Fibroblast of mammary gland (primary cell): ENCODE results near the gene KCTD11.
A peak's percentile ranks its signal among the peaks of the same experiment; 100 is the strongest.

Source experiments
- DNase-seq: peaks from one replicate; pipeline ENCODE4 v3.0.0-alpha.2; 2010; ENCODE audit warnings: low read depth
- H3K4me3 ChIP-seq: 2 replicates; pipeline ENCODE4 v1.5.1; 2011; ENCODE audit warnings: low read depth, mild to moderate bottlenecking, low read length, moderate library complexity; ENCODE audit not compliant: control insufficient read depth
- CTCF ChIP-seq: conservative IDR thresholded peaks from 2 replicates; pipeline ENCODE4 v1.5.1; 2011; ENCODE audit warnings: low read depth, low read length, inconsistent platforms; ENCODE audit not compliant: control insufficient read depth, insufficient read depth

KCTD11 gene

GRCh38 chr17:7323731-7324437, 28.1 kb upstream of the KCTD11 start:
- TF ChIP-seq CTCF: peak; percentile 80

GRCh38 chr17:7324438-7324779, 27.6 kb upstream of the KCTD11 start:
- DNase-seq: no peak
- TF ChIP-seq CTCF: no peak
- H3K4me3 ChIP-seq: no peak overlapping the region

More at GRCh38 chr17:7323731-7324437, 28.1 kb upstream of the KCTD11 start:
- H3K4me3 ChIP-seq: no peak overlapping the region
- DNase-seq: peak; percentile 50

- H3K4me3 ChIP-seq: no peak overlapping the region
- no peak for DNase-seq
- no peak for TF ChIP-seq CTCF
Measured at GRCh38 chr17:7325031-7325528, 26.9 kb upstream of the KCTD11 start.

- H3K4me3 ChIP-seq: no peak overlapping the region
- TF ChIP-seq CTCF: no peak
- no peak for DNase-seq
Measured at GRCh38 chr17:7326186-7326585, 25.8 kb upstream of the KCTD11 start.

- H3K4me3 ChIP-seq: no peak overlapping the region
- no peak for DNase-seq
- no peak for TF ChIP-seq CTCF
Measured at GRCh38 chr17:7327056-7327455, 24.9 kb upstream of the KCTD11 start.

- no peak for TF ChIP-seq CTCF
- no peak overlapping the region for H3K4me3 ChIP-seq
- no peak for DNase-seq
Measured at GRCh38 chr17:7327501-7327900, 24.5 kb upstream of the KCTD11 start.
